PC-9 (cell line): ENCODE results near the gene CDCA5. TPM values are rescaled to one million over a fixed set of nuclear protein-coding genes. Genes with fewer than 3 reads are reported as not detected.

ENCODE experiments used
- BruUV-seq: library from RNA; stranded (reverse); fragments of 400-500 nt; replicated peaks from 2 replicates; lab custom pipeline; 2021; lab: Mats Ljungman, UMichigan
- CTCF ChIA-PET: fragments of 300-600 bp; sonication (Branson Sonifier 250); formaldehyde crosslinking; loops from one replicate; lab custom pipeline; 2022; ENCODE audit warnings: antibody characterized with exemption; lab: Charles Lee
- POLR2A ChIA-PET: fragments of 300-600 bp; sonication (Branson Sonifier 250); formaldehyde crosslinking; loops from one replicate; lab custom pipeline; 2022; ENCODE audit warnings: antibody characterized with exemption; ENCODE audit not compliant: unreplicated experiment; lab: Charles Lee
- DNase-seq, 2 experiments: peaks; one replicate each; pipeline versions ENCODE4 v3.0.0 to v3.0.0-alpha.2; 2015 to 2022; ENCODE audit warnings: mixed read lengths in 1 of 2
- H2AFZ ChIP-seq: fragments of 200-600 bp; sonication (generic); 2 replicates; pipeline ENCODE4 v1.8.1; 2017; ENCODE audit warnings: antibody characterized with exemption
- H3F3A ChIP-seq: fragments of 200-600 bp; sonication (generic); 2 replicates; pipeline ENCODE4 v1.8.1; 2017; ENCODE audit warnings: antibody characterized with exemption, mild to moderate bottlenecking, low read depth; ENCODE audit not compliant: insufficient read depth
- H3K27ac ChIP-seq: fragments of 200-600 bp; sonication (generic); 2 replicates; pipeline ENCODE4 v1.6.1; 2016; ENCODE audit warnings: mixed run types
- H3K27me3 ChIP-seq: fragments of 200-600 bp; sonication (generic); 2 replicates; pipeline ENCODE4 v1.6.1; 2016; ENCODE audit warnings: low read depth, mixed run types; ENCODE audit not compliant: insufficient read depth
- H3K36me3 ChIP-seq: fragments of 200-600 bp; sonication (generic); 2 replicates; pipeline ENCODE4 v1.6.1; 2016; ENCODE audit warnings: low read depth, mixed run types
- H3K4me1 ChIP-seq: fragments of 200-600 bp; sonication (generic); replicated peaks from 2 replicates; pipeline ENCODE4 v1.6.1; 2016; ENCODE audit warnings: mixed run types; ENCODE audit not compliant: insufficient read depth
- H3K4me2 ChIP-seq: fragments of 200-600 bp; sonication (generic); 2 replicates; pipeline ENCODE4 v1.6.1; 2017; ENCODE audit warnings: mixed run types
- H3K4me3 ChIP-seq: fragments of 200-600 bp; sonication (generic); 2 replicates; pipeline ENCODE4 v1.6.1; 2016; ENCODE audit warnings: mixed run types
- H3K79me2 ChIP-seq: fragments of 200-600 bp; sonication (generic); 2 replicates; pipeline ENCODE4 v1.6.1; 2017; ENCODE audit warnings: low read depth, mixed run types
- H3K9me2 ChIP-seq: fragments of 200-600 bp; sonication (generic); 2 replicates; pipeline ENCODE4 v1.8.1; 2017; ENCODE audit warnings: mild to moderate bottlenecking; ENCODE audit not compliant: insufficient read depth
- H3K9me3 ChIP-seq: fragments of 200-600 bp; sonication (generic); 2 replicates; pipeline ENCODE4 v1.8.1; 2016; ENCODE audit warnings: low read depth; ENCODE audit not compliant: insufficient read depth
- H4K20me1 ChIP-seq: fragments of 200-600 bp; sonication (generic); 2 replicates; pipeline ENCODE4 v1.8.1; 2017; ENCODE audit not compliant: insufficient read depth
- CTCF ChIP-seq: fragments of 200-600 bp; sonication (generic); conservative IDR thresholded peaks from 2 replicates; pipeline ENCODE4 v1.6.1; 2017; ENCODE audit warnings: mixed run types, antibody characterized with exemption, mild to moderate bottlenecking, moderate library complexity
- EZH2 ChIP-seq: fragments of 200-600 bp; sonication (generic); IDR thresholded peaks from 2 replicates; pipeline ENCODE4 v1.8.0; 2017; ENCODE audit warnings: antibody characterized with exemption, low read depth
- intact Hi-C: fragments of 100-400 bp; cut with micrococcal nuclease; formaldehyde crosslinking; loops from one replicate; pipeline ENCODE4 v1.10.0; 2022; ENCODE audit not compliant: unreplicated experiment
- total RNA-seq: library from RNA; stranded (reverse); gene quantifications from 2 replicates; pipeline ENCODE4 v1.2.3, GENCODE V29; 2021

CDCA5 gene
- total RNA-seq, 1 experiment from 2014 or later, result 86.4 TPM

- Histone ChIP-seq H3K79me2 (no peaks in the 10 kb centered on the region), H3K9me2 (no peaks in the 10 kb centered on the region), H4K20me1 (no peaks in the 10 kb centered on the region), H3K4me2 (no peak overlapping the region), H3K36me3 (no peaks in the 10 kb centered on the region), H3K27me3 (no peaks in the 10 kb centered on the region), H3K4me3 (no peak overlapping the region), H3K4me1 (no peaks in the 10 kb centered on the region), H3K27ac (no peak overlapping the region), H3F3A (no peaks in the 10 kb centered on the region), H2AFZ (no peak overlapping the region), H3K9me3 (no peaks in the 10 kb centered on the region)
- ChIA-PET CTCF (no interaction called here), POLR2A (no interaction called here)
- TF ChIP-seq EZH2 (no peak), CTCF (no peak)
- BruUV-seq, result no TSS peak
- no peak for DNase-seq
- intact Hi-C loops, result no loop called here
Observed at GRCh38 chr11:65060913-65061408, 22.9 kb downstream of the CDCA5 start.

- POLR2A ChIA-PET, result no interaction called here
- no peaks in the 10 kb centered on the region for H3F3A ChIP-seq
- no peaks in the 10 kb centered on the region for H3K9me2 ChIP-seq
- H4K20me1 ChIP-seq, result no peaks in the 10 kb centered on the region
- no peak for DNase-seq
- no peaks in the 10 kb centered on the region for H3K36me3 ChIP-seq
- H3K79me2 ChIP-seq, result no peaks in the 10 kb centered on the region
- H3K4me2 ChIP-seq, result no peak overlapping the region
- CTCF ChIA-PET, result no interaction called here
- no peak overlapping the region for H3K4me3 ChIP-seq
- intact Hi-C loops, result no loop called here
- TF ChIP-seq CTCF, result no peak
- TF ChIP-seq EZH2, result no peak
- no peaks in the 10 kb centered on the region for H3K9me3 ChIP-seq
- no peak overlapping the region for H3K27ac ChIP-seq
- no peaks in the 10 kb centered on the region for H3K4me1 ChIP-seq
- BruUV-seq, result no TSS peak
- H2AFZ ChIP-seq, result no peak overlapping the region
- H3K27me3 ChIP-seq, result no peaks in the 10 kb centered on the region
Observed at GRCh38 chr11:65059959-65060824, 23.6 kb downstream of the CDCA5 start.

GRCh38 chr11:65059523-65059922, 24.3 kb downstream of the CDCA5 start:
- no peaks in the 10 kb centered on the region for H3K36me3 ChIP-seq
- no TSS peak for BruUV-seq
- POLR2A ChIA-PET, result no interaction called here
- no peaks in the 10 kb centered on the region for H4K20me1 ChIP-seq
- H3K9me3 ChIP-seq, result no peaks in the 10 kb centered on the region
- no peak overlapping the region for H3K4me3 ChIP-seq
- no peak overlapping the region for H2AFZ ChIP-seq
- TF ChIP-seq EZH2 (no peak), CTCF (no peak)
- H3K4me2 ChIP-seq, result no peak overlapping the region
- no peaks in the 10 kb centered on the region for H3F3A ChIP-seq
- CTCF ChIA-PET, result no interaction called here
- no peaks in the 10 kb centered on the region for H3K9me2 ChIP-seq
- intact Hi-C loops, result no loop called here
- no peaks in the 10 kb centered on the region for H3K4me1 ChIP-seq
- DNase-seq, result no peak
- H3K27me3 ChIP-seq, result no peaks in the 10 kb centered on the region
- H3K79me2 ChIP-seq, result no peaks in the 10 kb centered on the region
- H3K27ac ChIP-seq, result no peak overlapping the region
